Measurements from ENCODE around the gene RGS7. TPM values are rescaled to one million over a fixed set of nuclear protein-coding genes. Genes with fewer than 3 reads are reported as not detected.

Gene RGS7
- total and polyA plus RNA-seq, 10 of the 15 experiments (the other 5 are each of a cell fraction or from before 2014, with no cell fraction given): not detected

- no TSS peak for BruUV-seq (replicated peaks)
- H3K27me3 ChIP-seq (replicated peaks in 1 of 2; ENCODE audit: control insufficient read depth in 2 of 2, insufficient read depth in 2 of 2, low read length in 1 of 2): no peaks in the 10 kb centered on the region
- intact Hi-C loops (cut with micrococcal nuclease; ENCODE audit: unreplicated experiment): loop anchor here (1.0 to 10.0 kb wide), 3 partner anchors 215 to 882 kb away; no protein-coding TSS in a partner anchor
- in situ Hi-C loops (cut with MboI): loop anchor here (5.0 to 10.0 kb wide), 2 partner anchors 215 to 752 kb away; no protein-coding TSS in a partner anchor
- FAIRE-seq (peak; percentile 88), DNase-seq (ENCODE audit: low read depth, low spot score) (no peak), ATAC-seq (peak; percentile 92)
- no peak overlapping the region for H2AFZ ChIP-seq (ENCODE audit: control insufficient read depth, low read depth, low read length)
- no peaks in the 10 kb centered on the region for H3K9me3 ChIP-seq (replicated peaks; ENCODE audit: control insufficient read depth, insufficient read depth, low read length)
- TF ChIP-seq POLR2A (IDR thresholded peaks at IDR 0.05; ENCODE audit: low read depth, low read length) (no peak), HDAC6 (IDR thresholded peaks at IDR 0.05; ENCODE audit: unreplicated experiment) (no peak), ESRRA (IDR thresholded peaks at IDR 0.05; ENCODE audit: low read length) (no peak), TARDBP (IDR thresholded peaks at IDR 0.05; ENCODE audit: borderline replicate concordance) (no peak), RAD21 (IDR thresholded peaks at IDR 0.05; ENCODE audit: insufficient read depth, low read depth, low read length) (peak; percentile 70), HCFC1 (IDR thresholded peaks at IDR 0.05; ENCODE audit: low read length) (no peak), EZH2 (IDR thresholded peaks at IDR 0.05; ENCODE audit: borderline replicate concordance, control insufficient read depth, low read depth, low read length) (no peak), MXI1 (IDR thresholded peaks at IDR 0.05; ENCODE audit: low read depth, low read length) (no peak), JUNB (IDR thresholded peaks at IDR 0.05) (no peak), EP300 (IDR thresholded peaks at IDR 0.05; ENCODE audit: borderline replicate concordance in 1 of 2, control insufficient read depth in 1 of 2, low read depth in 2 of 2, low read length in 2 of 2) (no peak), BCL11A (IDR thresholded peaks at IDR 0.05; ENCODE audit: low read depth, low read length) (no peak), SMC3 (IDR thresholded peaks at IDR 0.05; ENCODE audit: borderline replicate concordance, low read length) (peak; percentile 36; the same call in 1 of the 2 replicates)
- TF ChIP-seq, protein P1, sequence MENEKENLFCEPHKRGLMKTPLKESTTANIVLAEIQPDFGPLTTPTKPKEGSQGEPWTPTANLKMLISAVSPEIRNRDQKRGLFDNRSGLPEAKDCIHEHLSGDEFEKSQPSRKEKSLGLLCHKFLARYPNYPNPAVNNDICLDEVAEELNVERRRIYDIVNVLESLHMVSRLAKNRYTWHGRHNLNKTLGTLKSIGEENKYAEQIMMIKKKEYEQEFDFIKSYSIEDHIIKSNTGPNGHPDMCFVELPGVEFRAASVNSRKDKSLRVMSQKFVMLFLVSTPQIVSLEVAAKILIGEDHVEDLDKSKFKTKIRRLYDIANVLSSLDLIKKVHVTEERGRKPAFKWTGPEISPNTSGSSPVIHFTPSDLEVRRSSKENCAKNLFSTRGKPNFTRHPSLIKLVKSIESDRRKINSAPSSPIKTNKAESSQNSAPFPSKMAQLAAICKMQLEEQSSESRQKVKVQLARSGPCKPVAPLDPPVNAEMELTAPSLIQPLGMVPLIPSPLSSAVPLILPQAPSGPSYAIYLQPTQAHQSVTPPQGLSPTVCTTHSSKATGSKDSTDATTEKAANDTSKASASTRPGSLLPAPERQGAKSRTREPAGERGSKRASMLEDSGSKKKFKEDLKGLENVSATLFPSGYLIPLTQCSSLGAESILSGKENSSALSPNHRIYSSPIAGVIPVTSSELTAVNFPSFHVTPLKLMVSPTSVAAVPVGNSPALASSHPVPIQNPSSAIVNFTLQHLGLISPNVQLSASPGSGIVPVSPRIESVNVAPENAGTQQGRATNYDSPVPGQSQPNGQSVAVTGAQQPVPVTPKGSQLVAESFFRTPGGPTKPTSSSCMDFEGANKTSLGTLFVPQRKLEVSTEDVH (IDR thresholded peaks at IDR 0.05; ENCODE audit: low read depth, partially characterized antibody): no peak
- TF ChIP-seq, protein P2, sequence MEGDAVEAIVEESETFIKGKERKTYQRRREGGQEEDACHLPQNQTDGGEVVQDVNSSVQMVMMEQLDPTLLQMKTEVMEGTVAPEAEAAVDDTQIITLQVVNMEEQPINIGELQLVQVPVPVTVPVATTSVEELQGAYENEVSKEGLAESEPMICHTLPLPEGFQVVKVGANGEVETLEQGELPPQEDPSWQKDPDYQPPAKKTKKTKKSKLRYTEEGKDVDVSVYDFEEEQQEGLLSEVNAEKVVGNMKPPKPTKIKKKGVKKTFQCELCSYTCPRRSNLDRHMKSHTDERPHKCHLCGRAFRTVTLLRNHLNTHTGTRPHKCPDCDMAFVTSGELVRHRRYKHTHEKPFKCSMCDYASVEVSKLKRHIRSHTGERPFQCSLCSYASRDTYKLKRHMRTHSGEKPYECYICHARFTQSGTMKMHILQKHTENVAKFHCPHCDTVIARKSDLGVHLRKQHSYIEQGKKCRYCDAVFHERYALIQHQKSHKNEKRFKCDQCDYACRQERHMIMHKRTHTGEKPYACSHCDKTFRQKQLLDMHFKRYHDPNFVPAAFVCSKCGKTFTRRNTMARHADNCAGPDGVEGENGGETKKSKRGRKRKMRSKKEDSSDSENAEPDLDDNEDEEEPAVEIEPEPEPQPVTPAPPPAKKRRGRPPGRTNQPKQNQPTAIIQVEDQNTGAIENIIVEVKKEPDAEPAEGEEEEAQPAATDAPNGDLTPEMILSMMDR (IDR thresholded peaks at IDR 0.05 in 2 of 3, conservative IDR thresholded peaks at IDR 0.05 in 1 of 3; ENCODE audit: control insufficient read depth in 2 of 3, extremely low read depth in 1 of 3, insufficient read depth in 1 of 3, low read depth in 3 of 3, low read length in 3 of 3): peak; percentile 53 to 61 (median 59); a peak in 5 of 6 replicates
- no peaks in the 10 kb centered on the region for H3K36me3 ChIP-seq (ENCODE audit: control insufficient read depth in 2 of 2, insufficient read depth in 2 of 2, low read length in 1 of 2)
- CTCF ChIA-PET: interaction anchor here (0.7 to 3.2 kb wide), 29 partner anchors 9 to 894 kb away, joined by 3 to 16 read pairs (median 3); no protein-coding TSS in a partner anchor
- H3K79me2 ChIP-seq (ENCODE audit: control insufficient read depth, insufficient read depth, low read length): no peaks in the 10 kb centered on the region
- RAD21 ChIA-PET (ENCODE audit: unreplicated experiment): interaction anchor here (0.6 to 2.8 kb wide), 3 partner anchors 203 to 753 kb away, joined by 3 to 9 read pairs (median 4); no protein-coding TSS in a partner anchor
- SMC1A ChIA-PET (ENCODE audit: uncharacterized antibody, unreplicated experiment): interaction anchor here (1.0 to 1.7 kb wide), 5 partner anchors 214 to 767 kb away, joined by 4 to 7 read pairs (median 4); no protein-coding TSS in a partner anchor
- no peak overlapping the region for H3K4me3 ChIP-seq
- no peaks in the 10 kb centered on the region for H4K20me1 ChIP-seq (ENCODE audit: control insufficient read depth, insufficient read depth)
- H3K4me1 ChIP-seq (ENCODE audit: control insufficient read depth, insufficient read depth, low read length): no peaks in the 10 kb centered on the region
- no peak overlapping the region for H3K9ac ChIP-seq (ENCODE audit: control insufficient read depth, insufficient read depth, low read length)
- POLR2A ChIA-PET: no interaction called here
- H3K4me2 ChIP-seq (ENCODE audit: control insufficient read depth, insufficient read depth): no peak overlapping the region
- H3K27ac ChIP-seq (ENCODE audit: control insufficient read depth, insufficient read depth): no peak overlapping the region
- WGBS (ENCODE audit: insufficient coverage, insufficient replicate concordance, low lambda C conversion rate, missing lambda C conversion rate): 4% methylated on average over 5 of the region's 5 CpGs
Measured at GRCh38 chr1:240732390-240732789, 624.6 kb downstream of the RGS7 start.

Measured in GM12878 (cell line).